GM12872 (cell line): ENCODE data around the gene DLG2.

Experiments
- TF ChIP-seq, protein P1 (sequence below): IDR thresholded peaks from 3 replicates; pipeline ENCODE4 v1.5.1; 2011; ENCODE audit warnings: low read depth, mild to moderate bottlenecking, low read length, moderate library complexity; ENCODE audit not compliant: insufficient read depth

The DLG2 gene

DNA sequence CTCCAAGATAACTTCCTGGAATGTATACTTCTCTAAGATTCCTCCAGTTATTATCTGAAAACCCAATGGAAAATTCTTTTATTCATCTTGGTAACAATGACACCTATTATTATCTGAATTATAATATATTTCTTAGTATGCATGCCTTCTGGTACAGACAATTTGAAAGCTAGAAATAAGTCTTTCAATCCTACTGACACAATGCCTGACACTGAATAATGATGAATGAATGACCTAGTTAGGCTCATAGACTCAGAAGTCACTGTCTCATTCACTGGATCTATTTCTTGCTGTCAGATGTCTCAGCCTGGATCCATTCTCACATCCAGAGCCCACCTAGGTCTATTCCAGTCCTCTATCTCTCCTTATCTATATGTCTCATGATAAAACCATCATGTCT lies 1214.3 kb downstream of the DLG2 start:
- TF ChIP-seq, protein P1, sequence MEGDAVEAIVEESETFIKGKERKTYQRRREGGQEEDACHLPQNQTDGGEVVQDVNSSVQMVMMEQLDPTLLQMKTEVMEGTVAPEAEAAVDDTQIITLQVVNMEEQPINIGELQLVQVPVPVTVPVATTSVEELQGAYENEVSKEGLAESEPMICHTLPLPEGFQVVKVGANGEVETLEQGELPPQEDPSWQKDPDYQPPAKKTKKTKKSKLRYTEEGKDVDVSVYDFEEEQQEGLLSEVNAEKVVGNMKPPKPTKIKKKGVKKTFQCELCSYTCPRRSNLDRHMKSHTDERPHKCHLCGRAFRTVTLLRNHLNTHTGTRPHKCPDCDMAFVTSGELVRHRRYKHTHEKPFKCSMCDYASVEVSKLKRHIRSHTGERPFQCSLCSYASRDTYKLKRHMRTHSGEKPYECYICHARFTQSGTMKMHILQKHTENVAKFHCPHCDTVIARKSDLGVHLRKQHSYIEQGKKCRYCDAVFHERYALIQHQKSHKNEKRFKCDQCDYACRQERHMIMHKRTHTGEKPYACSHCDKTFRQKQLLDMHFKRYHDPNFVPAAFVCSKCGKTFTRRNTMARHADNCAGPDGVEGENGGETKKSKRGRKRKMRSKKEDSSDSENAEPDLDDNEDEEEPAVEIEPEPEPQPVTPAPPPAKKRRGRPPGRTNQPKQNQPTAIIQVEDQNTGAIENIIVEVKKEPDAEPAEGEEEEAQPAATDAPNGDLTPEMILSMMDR = no peak

DNA sequence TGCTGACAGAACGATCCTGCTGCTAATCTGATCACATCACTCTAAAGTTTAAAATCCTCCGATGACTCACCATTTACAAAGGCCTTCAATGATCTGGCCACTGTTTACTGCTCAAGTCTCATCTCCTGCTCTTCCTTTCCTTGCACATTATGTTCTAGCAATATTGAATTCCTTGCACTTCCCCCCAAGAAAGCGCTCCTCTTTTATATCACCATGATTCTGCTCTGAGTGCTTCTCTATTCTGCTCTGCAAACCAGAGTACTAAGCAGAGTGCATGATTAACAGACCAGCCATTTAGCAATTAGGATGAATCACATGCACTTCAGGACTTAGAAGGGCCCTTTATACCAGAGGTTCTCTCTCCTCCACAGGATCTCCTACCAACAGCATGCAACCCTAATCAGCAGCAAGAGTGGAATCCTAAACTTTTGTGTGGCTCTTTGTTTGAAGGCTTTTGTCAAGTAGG lies 1218.2 kb downstream of the DLG2 start:
- TF ChIP-seq, protein P1 = no peak

DNA sequence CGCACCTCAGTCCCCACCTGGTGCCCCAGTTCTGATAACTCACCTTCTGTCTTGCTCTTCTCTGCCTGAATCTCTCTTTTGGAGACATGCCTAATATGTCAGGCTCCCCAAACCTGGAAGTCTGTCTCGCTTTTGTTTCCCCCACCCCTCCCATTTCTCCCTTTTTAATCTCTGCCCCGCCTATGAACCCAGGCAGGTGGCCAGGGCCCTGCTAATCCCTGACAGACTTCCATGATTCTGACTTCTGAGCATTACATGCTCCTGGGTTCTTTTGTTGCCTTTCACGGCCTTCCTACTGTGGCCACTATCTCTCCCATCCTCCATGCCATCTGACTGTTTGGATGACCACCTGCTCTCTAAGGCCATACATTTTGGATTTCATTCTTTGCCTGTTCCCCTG lies 1220.1 kb downstream of the DLG2 start:
- TF ChIP-seq, protein P1 = no peak

DNA sequence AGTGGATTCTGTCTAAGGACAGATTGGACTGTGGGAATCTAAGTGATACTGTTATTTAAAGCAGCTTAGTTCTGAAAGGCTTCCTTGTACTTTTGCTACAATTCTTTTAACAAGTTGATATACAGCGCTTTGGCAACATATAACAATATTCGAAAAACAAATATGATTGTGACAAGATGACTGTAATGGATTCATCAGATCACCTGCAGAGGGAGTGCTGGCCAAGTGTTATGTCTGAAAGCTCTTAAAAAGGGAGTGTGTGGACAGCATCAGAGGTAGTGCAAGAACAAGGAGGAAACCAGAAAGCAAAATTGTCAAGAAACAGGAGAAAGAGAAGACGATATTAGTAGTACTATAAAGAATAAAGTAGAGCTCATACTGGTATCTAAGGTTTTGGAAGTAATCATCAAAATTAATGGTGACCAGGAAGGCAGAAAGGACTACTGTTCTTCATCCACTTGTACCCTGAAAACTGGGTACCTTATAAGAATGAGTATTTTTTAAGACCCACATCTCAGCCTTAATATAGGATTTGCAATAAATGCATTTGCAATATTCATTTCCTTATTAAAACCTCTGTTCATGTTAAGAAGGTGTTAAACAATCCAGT lies 1229.0 kb downstream of the DLG2 start:
- TF ChIP-seq, protein P1 = peak; percentile 33; the same call in 1 of the 3 replicates

DNA sequence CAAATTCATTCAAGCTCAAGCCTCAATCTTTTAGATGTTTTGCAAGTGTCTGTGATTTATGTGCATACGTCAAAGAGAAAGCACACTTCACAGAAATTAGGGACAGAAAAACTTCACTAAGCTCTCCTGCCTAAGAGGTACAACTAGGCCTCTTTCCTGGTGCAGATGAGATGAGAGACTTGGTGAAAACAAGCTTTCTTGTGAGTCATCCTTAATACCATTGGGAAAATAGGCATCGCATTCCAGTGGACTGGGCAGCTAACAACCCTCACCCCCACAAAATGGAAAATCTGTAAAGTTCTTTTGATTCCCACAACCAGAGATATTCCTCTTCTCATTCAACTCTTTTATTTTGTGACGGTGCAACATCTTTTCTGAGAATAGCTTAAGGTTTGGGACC lies 1230.6 kb downstream of the DLG2 start:
- TF ChIP-seq, protein P1 = no peak

DNA sequence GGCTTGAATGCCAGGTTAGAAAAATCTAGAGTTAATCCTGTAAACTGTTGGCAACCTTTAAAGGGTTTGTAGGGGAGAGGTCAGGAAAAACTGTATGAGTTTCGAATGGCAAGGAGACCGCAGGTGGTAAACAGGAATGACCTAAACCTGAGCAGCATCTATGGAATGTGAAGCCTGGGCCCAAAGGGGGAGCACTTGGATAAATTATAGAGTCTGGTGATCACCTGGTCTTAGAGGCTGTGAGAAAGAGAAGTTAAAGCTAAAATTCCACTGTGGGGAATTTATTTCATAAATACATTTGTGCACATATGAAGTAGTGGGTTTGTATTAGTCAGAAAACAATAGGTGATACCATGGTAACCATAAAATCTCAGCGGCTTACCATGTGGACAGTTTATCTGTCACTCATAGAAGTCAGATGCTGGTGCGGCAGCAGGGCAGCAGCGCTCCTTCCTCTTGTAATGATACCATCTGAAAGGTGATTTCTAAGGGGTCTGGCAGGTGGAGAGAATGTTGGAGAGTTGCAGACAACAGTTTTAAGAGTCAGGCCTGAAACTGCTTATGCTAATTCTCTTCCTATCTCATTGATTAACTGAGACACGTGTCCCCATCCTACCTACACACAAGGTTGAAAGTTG lies 1236.6 kb downstream of the DLG2 start:
- TF ChIP-seq, protein P1 = no peak

DNA sequence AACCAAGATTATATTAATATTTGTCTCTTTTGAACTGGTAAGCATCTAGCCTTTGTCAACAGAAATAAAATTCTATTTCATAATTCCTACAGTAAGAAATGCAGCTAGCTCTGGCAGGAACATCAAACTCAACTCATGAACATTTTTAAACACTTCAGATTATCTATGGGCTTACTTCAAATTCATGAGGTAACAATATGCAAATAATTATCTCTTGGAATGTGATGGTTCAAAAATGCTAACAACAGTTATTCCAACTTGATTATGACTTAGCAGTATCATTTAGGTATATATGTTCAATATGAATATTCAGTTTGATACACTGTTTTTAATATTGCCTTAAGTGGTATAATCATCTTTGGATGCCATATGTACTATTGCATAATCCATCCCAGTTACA lies 1237.4 kb downstream of the DLG2 start:
- TF ChIP-seq, protein P1 = no peak
